Subcutaneous preadipocyte (primary cell): Measurements from ENCODE around the gene MMRN2. TPM values are rescaled to one million over a fixed set of nuclear protein-coding genes. Genes with fewer than 3 reads are reported as not detected.
A peak's percentile ranks its signal among the peaks of the same experiment; 100 is the strongest.

Source experiments
- small RNA-seq: library from RNA; depleted of rRNA; stranded (forward); fragments of <200 nt; gene quantifications from one replicate; pipeline ENCODE3, GENCODE V24; 2012
- total RNA-seq: library from RNA; depleted of rRNA; stranded (reverse); fragments of >200 nt; gene quantifications from 2 replicates; pipeline ENCODE4 v1.2.3, GENCODE V29; 2012

MMRN2 gene
- 4.4 and 4.7 TPM in 2 replicates for total RNA-seq

DNA sequence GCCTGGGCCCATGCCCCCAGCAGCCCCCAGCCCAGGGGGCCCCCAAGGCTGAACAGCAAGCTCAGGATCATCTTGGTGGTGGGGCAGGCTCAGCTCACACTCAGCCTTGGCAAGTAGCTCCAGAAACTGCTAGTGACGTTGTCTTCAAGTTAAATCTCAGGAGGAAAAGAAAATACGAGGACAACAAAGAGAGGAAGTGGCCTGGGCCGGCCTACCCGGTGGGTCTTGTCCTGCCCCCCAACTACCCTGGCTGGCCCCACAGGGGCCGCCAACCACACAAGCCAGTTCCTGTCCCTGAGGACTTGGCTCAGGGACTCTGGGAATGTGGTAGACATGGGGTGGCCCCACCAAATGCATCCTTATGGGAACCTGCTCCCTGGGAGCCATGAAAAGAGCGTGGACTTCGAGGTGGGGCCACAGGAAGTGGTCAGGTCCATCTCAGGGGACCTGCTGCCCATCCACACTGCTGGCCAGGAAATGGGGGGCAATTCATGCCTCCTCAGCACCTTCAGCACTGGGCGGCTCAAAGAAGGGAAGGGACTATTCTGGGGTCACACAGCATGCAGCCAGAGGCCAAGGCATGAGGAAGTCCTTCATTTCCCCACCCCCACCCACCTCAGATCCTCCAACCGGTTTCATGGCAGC, at the start of gene MMRN2:
MMRN2 (minus strand) TSS at position 145 of the 645 bp plus-strand sequence; CDS start at position 71, 74 bp downstream.

DNA sequence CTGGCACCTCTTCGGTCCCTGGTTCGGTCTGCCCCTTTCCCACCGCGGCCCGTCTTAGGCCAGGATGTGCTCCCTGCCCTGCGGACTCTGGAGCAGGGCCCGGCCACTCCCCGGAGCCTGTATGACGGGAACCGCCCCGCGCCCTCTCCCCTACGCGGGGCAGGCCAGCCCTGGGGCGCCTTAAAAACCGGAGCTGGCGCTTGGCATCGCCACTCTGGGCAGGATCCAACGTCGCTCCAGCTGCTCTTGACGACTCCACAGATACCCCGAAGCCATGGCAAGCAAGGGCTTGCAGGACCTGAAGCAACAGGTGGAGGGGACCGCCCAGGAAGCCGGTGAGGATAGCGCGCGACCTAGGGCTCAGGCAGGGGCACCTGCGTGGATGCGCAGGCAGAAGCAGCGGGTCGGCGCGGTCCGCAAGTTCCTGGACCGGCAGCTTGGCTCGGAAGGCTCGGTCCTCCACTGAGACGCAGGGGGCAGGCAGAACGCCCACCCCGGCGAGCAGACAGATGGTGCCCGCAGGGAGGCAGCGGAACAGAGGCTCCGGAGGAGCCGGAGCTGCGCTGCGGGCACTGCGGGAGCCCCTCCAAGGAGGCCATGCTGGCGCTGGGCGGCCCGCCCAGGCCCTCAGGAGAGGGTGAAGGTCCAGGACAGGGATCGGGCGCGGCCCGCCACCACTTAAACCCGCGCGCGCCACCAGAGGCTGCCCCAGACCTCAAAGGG, 11.0 kb upstream of the MMRN2 start, which contains the start of gene ADIRF:
ADIRF (plus strand) TSS at position 212 of the 723 bp plus-strand sequence; CDS start at position 275, 63 bp downstream.

GRCh38 chr10:86958116-86958900, 893 bp upstream of the MMRN2 start, which contains the start of gene SNCG:
SNCG (plus strand) TSS chr10:86958599; CDS start chr10:86958698, 99 bp downstream.

Small RNA genes within 50 kb of the gene (small RNA-seq; reads per million reads assigned to genes)
- not detected for gene BMS1P3
- 0.93 reads per million, percentile 55 among the genes with 10 or more reads in this experiment for gene RNU1-19P

Other genes starting within 250 kb of the MMRN2 start
- 37.8 and 48.9 TPM in 2 replicates for gene BMPR1A, start 201.0 kb downstream of the MMRN2 start, total RNA-seq
- gene SNCG, start 984 bp upstream of the MMRN2 start, total RNA-seq = 9.2 and 18.7 TPM in 2 replicates
- 35.2 and 51.1 TPM in 2 replicates for gene ADIRF, start 10.9 kb upstream of the MMRN2 start, total RNA-seq
- gene FAM25A, start 62.7 kb upstream of the MMRN2 start, total RNA-seq = not detected in 2 replicates
- gene GLUD1, start 137.2 kb upstream of the MMRN2 start, total RNA-seq = 308 and 324 TPM in 2 replicates
- 27.2 and 36.4 TPM in 2 replicates for gene SHLD2, start 137.6 kb upstream of the MMRN2 start, total RNA-seq